ENCODE measurements around the gene SLC4A4.

The SLC4A4 gene

GRCh38 chr4:71474731-71475130, 135.9 kb downstream of the SLC4A4 start:
- DNase-seq = no peak

- no peak for DNase-seq
These were observed 137.4 kb downstream of the SLC4A4 start for GRCh38 chr4:71476240-71476639.

GRCh38 chr4:71486550-71487343, 147.9 kb downstream of the SLC4A4 start:
- no peak for DNase-seq

GRCh38 chr4:71487344-71487920, 148.6 kb downstream of the SLC4A4 start:
- no peak for DNase-seq

- no peak for DNase-seq
These were observed 155.7 kb downstream of the SLC4A4 start for GRCh38 chr4:71494539-71494938.

- no peak for DNase-seq
These were observed 156.6 kb downstream of the SLC4A4 start for GRCh38 chr4:71495454-71495853.

- no peak for DNase-seq
These were observed 158.3 kb downstream of the SLC4A4 start for GRCh38 chr4:71497078-71497477.

GRCh38 chr4:71498002-71498401, 159.2 kb downstream of the SLC4A4 start:
- no peak for DNase-seq

- no peak for DNase-seq
These were observed 159.8 kb downstream of the SLC4A4 start for GRCh38 chr4:71498625-71499024.

- no peak for DNase-seq
These were observed 163.2 kb downstream of the SLC4A4 start for GRCh38 chr4:71501992-71502391.

- no peak for DNase-seq
These were observed 179.6 kb downstream of the SLC4A4 start for GRCh38 chr4:71518283-71518989.

- no peak for DNase-seq
These were observed 181.5 kb downstream of the SLC4A4 start for GRCh38 chr4:71520308-71520707.

GRCh38 chr4:71520850-71521249, 182.0 kb downstream of the SLC4A4 start:
- no peak for DNase-seq

GRCh38 chr4:71524756-71525155, 185.9 kb downstream of the SLC4A4 start:
- no peak for DNase-seq

- no peak for DNase-seq
These were observed 188.0 kb downstream of the SLC4A4 start for GRCh38 chr4:71526637-71527406.

GRCh38 chr4:71532407-71532806, 193.6 kb downstream of the SLC4A4 start:
- no peak for DNase-seq

- DNase-seq = no peak
These were observed 194.3 kb downstream of the SLC4A4 start for GRCh38 chr4:71533121-71533520.

- no peak for DNase-seq
These were observed 198.8 kb downstream of the SLC4A4 start for GRCh38 chr4:71537551-71538065.

GRCh38 chr4:71538528-71538927, 199.7 kb downstream of the SLC4A4 start:
- DNase-seq = no peak

- no peak for DNase-seq
These were observed 202.0 kb downstream of the SLC4A4 start for GRCh38 chr4:71540749-71541269.

GRCh38 chr4:71541541-71541940, 202.7 kb downstream of the SLC4A4 start:
- no peak for DNase-seq

- no peak for DNase-seq
These were observed 206.3 kb downstream of the SLC4A4 start for GRCh38 chr4:71545168-71545567.

All from NCI-H2227 treated with DMSO at 0.1 percent for 48 hours (cell line).